ENCODE data around the gene SEBOX.

The SEBOX gene

GRCh38 chr17:28364665-28365363, at the start of gene SEBOX:
Gene SEBOX (minus strand): TSS chr17:28365199. CDS start chr17:28365151, 48 bp downstream.
- DNase-seq: no peak

DNA sequence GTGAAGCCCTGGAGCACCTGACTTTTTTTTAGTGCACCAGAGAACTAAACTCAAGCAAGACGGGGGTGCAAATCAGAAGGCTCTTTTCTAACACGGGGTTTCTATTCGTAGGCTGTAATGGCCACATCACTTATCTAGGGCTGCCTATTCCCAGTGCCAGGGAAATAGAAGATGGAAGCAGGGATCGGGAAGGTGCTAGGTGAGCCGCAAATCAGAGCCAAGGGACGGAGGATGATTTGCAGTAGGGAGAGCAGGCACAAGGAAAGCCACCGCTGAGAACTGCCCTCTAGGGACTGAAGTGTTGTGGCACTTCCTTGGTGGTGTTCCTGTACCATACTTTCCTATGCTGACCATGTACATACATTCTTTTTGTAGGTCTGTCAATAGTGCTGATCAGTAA, 48.8 kb upstream of the SEBOX start:
- no peak for DNase-seq

- no peak for DNase-seq
These were observed 47.1 kb upstream of the SEBOX start for GRCh38 chr17:28412099-28412498.

GRCh38 chr17:28407974-28408306, 42.9 kb upstream of the SEBOX start:
- no peak for DNase-seq

DNA sequence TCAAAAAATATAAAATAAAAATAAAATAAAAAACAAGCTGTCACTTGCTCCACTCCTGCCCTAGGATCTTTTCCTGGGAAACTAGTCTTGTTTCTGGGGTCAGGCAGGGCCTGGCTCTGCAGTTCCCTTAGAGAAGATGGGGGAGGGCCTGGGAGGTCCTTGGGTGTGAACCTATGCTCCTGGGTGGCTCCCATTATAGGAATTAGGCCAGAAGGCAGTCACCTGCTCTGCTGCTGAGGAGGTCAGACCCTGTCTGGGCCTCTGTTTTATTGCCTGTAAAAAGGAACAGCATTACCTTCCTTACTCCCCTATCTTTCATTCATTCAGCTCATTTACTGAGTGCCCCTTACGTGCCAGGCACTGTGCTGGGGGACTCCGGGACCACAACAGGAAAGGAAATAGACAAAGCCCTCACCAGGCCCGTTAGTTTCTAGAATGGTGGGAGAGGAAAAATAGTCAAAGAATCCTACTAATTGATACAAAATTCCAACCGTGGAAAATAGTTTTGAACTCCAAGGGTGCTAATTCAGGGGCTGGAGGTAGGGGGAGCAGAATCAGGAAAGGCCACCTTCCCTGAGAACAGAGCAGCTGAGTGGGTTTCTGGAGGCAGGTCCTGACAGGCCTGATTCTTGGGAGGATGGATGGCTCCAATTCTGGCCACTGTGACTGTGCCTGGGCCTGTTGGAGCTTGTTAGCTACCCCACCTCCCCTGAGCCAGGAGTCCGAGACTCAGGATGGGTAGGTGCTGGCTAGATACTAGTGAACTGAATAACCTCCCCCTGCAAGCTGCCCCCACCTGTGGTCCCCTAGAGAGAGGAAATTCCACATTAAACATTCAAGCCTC, 42.4 kb upstream of the SEBOX start:
- DNase-seq: no peak

DNA sequence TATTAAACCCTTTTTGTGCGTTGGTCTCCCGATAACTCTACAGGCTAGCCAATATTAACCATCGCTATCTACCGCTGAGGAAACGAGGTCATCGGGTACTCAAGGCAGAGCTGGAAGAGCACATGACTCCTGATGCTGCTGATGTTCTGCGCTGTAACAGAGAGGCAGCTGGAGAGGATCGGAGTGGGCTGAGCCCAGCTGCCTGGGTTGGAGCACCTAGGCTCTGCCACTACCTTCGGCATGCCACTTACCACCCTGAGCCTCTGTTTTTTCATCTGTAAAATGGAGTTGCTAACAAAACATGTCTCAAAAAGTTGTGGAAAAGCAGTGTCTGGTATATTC, 41.4 kb upstream of the SEBOX start:
- no peak for DNase-seq

- DNase-seq: peak; percentile 35
These were observed 40.9 kb upstream of the SEBOX start, which contains the start of gene SLC46A1 for GRCh38 chr17:28405632-28406472. Gene SLC46A1 (minus strand): TSS chr17:28406212. CDS start chr17:28406114, 98 bp downstream.

- DNase-seq: no peak
These were observed 40.0 kb upstream of the SEBOX start for GRCh38 chr17:28404812-28405570.

DNA sequence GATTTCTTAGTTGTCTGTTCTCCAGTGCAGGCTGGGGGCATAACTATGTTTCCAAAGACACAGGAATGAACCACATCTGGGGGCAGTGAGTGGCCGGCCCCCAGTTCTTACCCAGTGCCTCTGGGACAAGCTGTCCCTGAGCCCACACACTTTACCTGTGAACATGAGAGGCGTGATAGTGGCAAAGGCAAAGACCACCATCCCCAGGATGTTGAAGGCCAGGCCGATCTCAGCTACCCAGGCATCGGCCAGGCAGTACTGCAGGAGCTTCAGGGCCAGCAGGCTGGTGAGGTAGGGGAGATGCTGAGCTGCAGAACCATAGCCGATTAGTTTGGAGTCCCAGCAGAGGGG, 39.4 kb upstream of the SEBOX start:
- DNase-seq: no peak

GRCh38 chr17:28404007-28404406, 39.0 kb upstream of the SEBOX start:
- no peak for DNase-seq

GRCh38 chr17:28402844-28403243, 37.8 kb upstream of the SEBOX start:
- no peak for DNase-seq

DNA sequence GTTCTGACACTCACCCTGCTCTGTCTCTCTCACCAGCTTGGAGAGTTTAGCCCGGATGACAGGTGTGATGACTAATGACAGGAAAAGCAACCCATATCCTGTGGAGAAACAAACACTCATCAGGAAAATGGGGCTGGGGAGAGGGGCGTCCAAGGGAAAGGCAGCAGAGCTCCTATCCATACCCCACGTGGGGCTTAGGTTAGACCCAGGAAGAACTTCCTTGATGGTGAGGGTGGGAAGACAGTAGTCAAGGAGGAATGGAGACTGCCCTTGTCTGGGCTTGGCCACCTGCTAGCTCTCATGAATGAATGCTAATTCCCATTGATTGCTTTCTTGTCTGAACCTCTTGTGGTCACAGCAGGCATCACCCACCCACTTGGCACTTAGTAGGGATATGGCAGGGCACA, 37.2 kb upstream of the SEBOX start:
- DNase-seq: no peak

- DNase-seq: no peak
These were observed 34.8 kb upstream of the SEBOX start for GRCh38 chr17:28399808-28400207.

- no peak for DNase-seq
These were observed 33.4 kb upstream of the SEBOX start for GRCh38 chr17:28398280-28398981.

GRCh38 chr17:28397687-28398279, 32.8 kb upstream of the SEBOX start:
- no peak for DNase-seq

- no peak for DNase-seq
These were observed 32.3 kb upstream of the SEBOX start for GRCh38 chr17:28397275-28397674.

DNA sequence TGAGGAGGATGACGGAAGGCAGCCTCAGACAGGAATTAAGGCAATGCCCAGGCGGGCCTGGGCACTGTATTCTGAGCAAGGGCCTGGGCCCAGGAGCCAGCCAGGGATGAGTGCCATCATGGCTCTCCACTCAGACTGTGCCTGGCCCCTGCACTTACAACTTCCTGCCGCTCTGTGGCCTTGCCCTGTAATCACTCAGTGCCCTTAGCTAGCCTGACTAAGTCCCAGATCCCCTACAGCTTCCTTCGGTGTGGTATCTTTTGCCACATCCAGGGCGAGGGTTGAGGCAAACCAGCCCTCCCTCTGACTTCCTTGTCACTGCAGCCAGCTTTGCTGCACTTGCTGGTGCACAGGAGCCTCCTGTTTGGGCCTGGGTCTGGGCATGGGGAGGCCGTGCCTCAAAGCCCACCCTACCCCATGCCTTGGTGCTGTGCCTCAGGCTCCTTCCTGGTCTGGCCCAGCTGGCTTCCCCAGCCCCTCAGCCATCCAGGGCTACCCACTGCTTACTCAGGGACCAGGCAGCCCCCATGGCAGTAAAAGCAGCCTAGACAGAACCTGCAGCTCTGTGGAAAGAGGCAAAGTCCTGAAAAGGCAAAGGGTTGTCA, 31.7 kb upstream of the SEBOX start:
- no peak for DNase-seq

GRCh38 chr17:28395968-28396367, 31.0 kb upstream of the SEBOX start:
- DNase-seq: no peak

GRCh38 chr17:28395426-28395825, 30.4 kb upstream of the SEBOX start:
- no peak for DNase-seq

- DNase-seq: no peak
These were observed 29.5 kb upstream of the SEBOX start for GRCh38 chr17:28394337-28395116.

GRCh38 chr17:28392491-28392890, 27.5 kb upstream of the SEBOX start:
- no peak for DNase-seq
